PC-3 (cell line): ENCODE results near the gene SNX11.
"Not testable (repeated sequence)": the region's sequence is repeated elsewhere in the genome, so short reads cannot be mapped to it uniquely, and the experiment has no call there.

Experiments used
- EZH2 ChIP-seq: fragments of 300-600 bp; sonication (generic); IDR thresholded peaks from one replicate; pipeline ENCODE4 v1.6.1; 2017; ENCODE audit warnings: antibody characterized with exemption, mild to moderate bottlenecking, low read length; ENCODE audit not compliant: unreplicated experiment
- EZH2phosphoT487 ChIP-seq: fragments of 300-600 bp; sonication (generic); IDR thresholded peaks from 2 replicates; pipeline ENCODE4 v1.6.1; 2018; ENCODE audit warnings: mild to moderate bottlenecking, antibody characterized with exemption, low read length, borderline replicate concordance
- TF ChIP-seq, protein P1 (sequence below): fragments of 300-600 bp; sonication (generic); conservative IDR thresholded peaks from 2 replicates; pipeline ENCODE4 v1.5.1; 2017; ENCODE audit warnings: antibody characterized with exemption, low read depth, mild to moderate bottlenecking, low read length

GRCh38 chr17:48072811-48073210 is 34.8 kb upstream of the SNX11 start:
- TF ChIP-seq, protein P1, sequence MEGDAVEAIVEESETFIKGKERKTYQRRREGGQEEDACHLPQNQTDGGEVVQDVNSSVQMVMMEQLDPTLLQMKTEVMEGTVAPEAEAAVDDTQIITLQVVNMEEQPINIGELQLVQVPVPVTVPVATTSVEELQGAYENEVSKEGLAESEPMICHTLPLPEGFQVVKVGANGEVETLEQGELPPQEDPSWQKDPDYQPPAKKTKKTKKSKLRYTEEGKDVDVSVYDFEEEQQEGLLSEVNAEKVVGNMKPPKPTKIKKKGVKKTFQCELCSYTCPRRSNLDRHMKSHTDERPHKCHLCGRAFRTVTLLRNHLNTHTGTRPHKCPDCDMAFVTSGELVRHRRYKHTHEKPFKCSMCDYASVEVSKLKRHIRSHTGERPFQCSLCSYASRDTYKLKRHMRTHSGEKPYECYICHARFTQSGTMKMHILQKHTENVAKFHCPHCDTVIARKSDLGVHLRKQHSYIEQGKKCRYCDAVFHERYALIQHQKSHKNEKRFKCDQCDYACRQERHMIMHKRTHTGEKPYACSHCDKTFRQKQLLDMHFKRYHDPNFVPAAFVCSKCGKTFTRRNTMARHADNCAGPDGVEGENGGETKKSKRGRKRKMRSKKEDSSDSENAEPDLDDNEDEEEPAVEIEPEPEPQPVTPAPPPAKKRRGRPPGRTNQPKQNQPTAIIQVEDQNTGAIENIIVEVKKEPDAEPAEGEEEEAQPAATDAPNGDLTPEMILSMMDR = not testable (repeated sequence)
- TF ChIP-seq EZH2, EZH2phosphoT487: not testable (repeated sequence)
